Stomach (tissue), 9 donors: ENCODE results near the gene TOMT. TPM values are rescaled to one million over a fixed set of nuclear protein-coding genes. Genes with fewer than 3 reads are reported as not detected.

ENCODE experiments used
- DNase-seq, 2 donors: peaks; one replicate each; pipeline versions ENCODE4 v3.0.0 to v3.0.0-alpha.2; 2013 to 2019
- H3K27ac ChIP-seq, 5 donors: fragments of 200-600 bp in 4 of 5; sonication (generic) in 4 of 5; one replicate each; pipeline ENCODE4 v1.5.1; 2013 to 2019; ENCODE audit warnings: mild to moderate bottlenecking in 1 of 5, moderate library complexity in 1 of 5
- H3K27me3 ChIP-seq, 3 donors: fragments of 200-600 bp; sonication (generic); one replicate each; pipeline ENCODE4 v1.5.1; 2017 to 2019; ENCODE audit warnings: mixed run types in 1 of 3
- H3K36me3 ChIP-seq, 4 donors: fragments of 200-600 bp; sonication (generic); 1 replicate in 3 of 4; 2 replicates in 1 of 4; pipeline ENCODE4 v1.5.1; 2016 to 2019
- H3K4me1 ChIP-seq, 4 donors: fragments of 200-600 bp; sonication (generic); one replicate each; pipeline ENCODE4 v1.5.1; 2016 to 2019
- H3K4me3 ChIP-seq, 4 donors: fragments of 200-600 bp; sonication (generic) in 3 of 4; one replicate each; pipeline ENCODE4 v1.5.1; 2016 to 2019; ENCODE audit warnings: mild to moderate bottlenecking in 1 of 4
- H3K9me3 ChIP-seq, 4 donors: fragments of 200-600 bp; sonication (generic); one replicate each; pipeline ENCODE4 v1.5.1; 2016 to 2019
- CTCF ChIP-seq, 7 experiments: fragments of 450-650 bp in 4 of 7; fragments of 200-600 bp in 3 of 7; sonication (generic) in 3 of 7; IDR thresholded peaks; one replicate each; pipeline ENCODE4 v1.5.1; 2016 to 2019; ENCODE audit warnings: antibody characterized with exemption in 7 of 7, control low read depth in 2 of 7, mild to moderate bottlenecking in 1 of 7
- EP300 ChIP-seq: sonication (generic); formaldehyde crosslinking; IDR thresholded peaks from one replicate; pipeline ENCODE4 v1.6.1; 2017; ENCODE audit warnings: antibody characterized with exemption
- POLR2A ChIP-seq, 4 donors: fragments of 450-650 bp; IDR thresholded peaks; one replicate each; pipeline ENCODE4 v1.6.1; 2016; ENCODE audit warnings: antibody characterized with exemption in 4 of 4, control low read depth in 2 of 4, mild to moderate bottlenecking in 1 of 4, moderate library complexity in 1 of 4
- POLR2AphosphoS5 ChIP-seq, 3 donors: sonication (generic); formaldehyde crosslinking; IDR thresholded peaks; one replicate each; pipeline ENCODE4 v1.6.1; 2016; ENCODE audit warnings: antibody characterized with exemption in 3 of 3
- WGBS, 5 donors: extraction: QIAGEN DNeasy Blood & Tissue Kit in 3 of 5; methylation state at CpG; one replicate each; pipeline versions ENCODE4 v1.1.5 to v1.1.7; 2013 to 2018; 5-methylcytosine and 5-hydroxymethylcytosine counted together
- intact Hi-C: fragments of 100-400 bp; cut with DNase I; formaldehyde crosslinking; loops from one replicate; pipeline ENCODE4 v1.15.1; 2023; ENCODE audit warnings: low total_unique reads
- polyA plus RNA-seq, 3 donors: library from polyadenylated mRNA; stranded (reverse); fragments of 200-250 nt; gene quantifications; one replicate each; pipeline ENCODE4 v1.2.3, GENCODE V29; 2013
- total RNA-seq, 5 donors: library from RNA; depleted of rRNA; stranded (reverse); fragments of >200 nt; gene quantifications; one replicate each; pipeline versions ENCODE4 v1.1.0 to v1.2.3, GENCODE V29; 2014 to 2016
- donor health status: healthy with polysubstance abuse.
- donor health status: Bipolar disorder and iron deficiency.
- donor health status: healthy.

TOMT gene
- total and polyA plus RNA-seq, 8 donors: not detected

GRCh38 chr11:72072348-72072747 lies 33.4 kb upstream of the TOMT start:
- no peaks in the 10 kb centered on the region for H3K27me3 ChIP-seq
- DNase-seq: peak in 1 of 2 donors; percentile 41
- H3K9me3 ChIP-seq: no peaks in the 10 kb centered on the region
- WGBS, 5 donors: 56 to 77% (median 71%) methylated on average over 3 of the region's 3 CpGs
- H3K4me1 ChIP-seq: peaks cover 31 to 74% (median 50%) of the 10 kb centered on the region in 4 donors
- H3K4me3 ChIP-seq: no peak overlapping the region
- peak overlapping the region in 2 of 5 donors; percentile 46 to 54 for H3K27ac ChIP-seq
- H3K36me3 ChIP-seq: peaks cover 0 to 18% (median 7%) of the 10 kb centered on the region in 4 donors
- no peak for TF ChIP-seq POLR2AphosphoS5 (IDR thresholded peaks at IDR 0.05)
- TF ChIP-seq CTCF (IDR thresholded peaks at IDR 0.05): no peak
- TF ChIP-seq EP300: no peak
- TF ChIP-seq POLR2A (IDR thresholded peaks at IDR 0.05): no peak
- intact Hi-C loops: no loop called here

GRCh38 chr11:72075109-72075508 lies 30.6 kb upstream of the TOMT start:
- 88 to 100% (median 91%) methylated on average over 1 of the region's 1 CpG for WGBS, 5 donors
- Histone ChIP-seq H3K36me3 (peaks cover 0 to 12% (median 3%) of the 10 kb centered on the region in 4 donors), H3K4me1 (peaks cover 32 to 70% (median 44%) of the 10 kb centered on the region in 4 donors), H3K27me3 (no peaks in the 10 kb centered on the region), H3K27ac (peak overlapping the region in 3 of 5 donors; percentile 30 to 41 (median 35)), H3K9me3 (no peaks in the 10 kb centered on the region), H3K4me3 (no peak overlapping the region)
- TF ChIP-seq CTCF (IDR thresholded peaks at IDR 0.05): no peak
- no peak for TF ChIP-seq EP300
- no peak for TF ChIP-seq POLR2AphosphoS5 (IDR thresholded peaks at IDR 0.05)
- TF ChIP-seq POLR2A (IDR thresholded peaks at IDR 0.05): no peak
- intact Hi-C loops: no loop called here
- no peak for DNase-seq

GRCh38 chr11:72075756-72076155 lies 30.0 kb upstream of the TOMT start:
- H3K36me3 ChIP-seq: peaks cover 0 to 12% (median 3%) of the 10 kb centered on the region in 4 donors
- H3K4me3 ChIP-seq: no peak overlapping the region
- intact Hi-C loops: no loop called here
- no peaks in the 10 kb centered on the region for H3K9me3 ChIP-seq
- DNase-seq: no peak
- 78 to 92% (median 89%) methylated on average over 4 of the region's 4 CpGs for WGBS, 5 donors
- H3K27me3 ChIP-seq: no peaks in the 10 kb centered on the region
- TF ChIP-seq POLR2AphosphoS5 (IDR thresholded peaks at IDR 0.05) (no peak), EP300 (no peak), POLR2A (IDR thresholded peaks at IDR 0.05) (no peak), CTCF (IDR thresholded peaks at IDR 0.05) (no peak)
- peaks cover 25 to 64% (median 38%) of the 10 kb centered on the region in 4 donors for H3K4me1 ChIP-seq
- H3K27ac ChIP-seq: peak overlapping the region in 3 of 5 donors; percentile 30 to 41 (median 35)

GRCh38 chr11:72078477-72078876 lies 27.2 kb upstream of the TOMT start:
- TF ChIP-seq CTCF (IDR thresholded peaks at IDR 0.05) (no peak), POLR2AphosphoS5 (IDR thresholded peaks at IDR 0.05) (no peak), POLR2A (IDR thresholded peaks at IDR 0.05) (no peak), EP300 (no peak)
- peak overlapping the region in 4 of 5 donors; percentile 82 to 96 (median 94) for H3K27ac ChIP-seq
- intact Hi-C loops: no loop called here

More at GRCh38 chr11:72078477-72078876, 27.2 kb upstream of the TOMT start:
- Histone ChIP-seq H3K36me3 (peaks cover 0 to 12% (median 3%) of the 10 kb centered on the region in 4 donors), H3K4me1 (peaks cover 23 to 63% (median 37%) of the 10 kb centered on the region in 4 donors), H3K27me3 (no peaks in the 10 kb centered on the region), H3K4me3 (peak overlapping the region in 3 of 4 donors; percentile 56 to 76 (median 70)), H3K9me3 (no peaks in the 10 kb centered on the region)
- WGBS, 5 donors: 68 to 80% (median 72%) methylated on average over 6 of the region's 6 CpGs
- no peak for DNase-seq
